Activated CD8-positive, alpha-beta memory T cell treated with anti-CD3 and anti-CD28 coated beads for 48 hours (primary cell): Measurements from ENCODE around the gene ZNF341.
"Not testable (repeated sequence)": the region's sequence is repeated elsewhere in the genome, so short reads cannot be mapped to it uniquely, and the experiment has no call there.

Experiments used
- DNase-seq, 3 experiments: peaks; one replicate each; pipeline ENCODE4 v3.0.0-alpha.2; 2020; ENCODE audit warnings: low read depth in 2 of 3, low spot score in 2 of 3

Gene ZNF341

DNA sequence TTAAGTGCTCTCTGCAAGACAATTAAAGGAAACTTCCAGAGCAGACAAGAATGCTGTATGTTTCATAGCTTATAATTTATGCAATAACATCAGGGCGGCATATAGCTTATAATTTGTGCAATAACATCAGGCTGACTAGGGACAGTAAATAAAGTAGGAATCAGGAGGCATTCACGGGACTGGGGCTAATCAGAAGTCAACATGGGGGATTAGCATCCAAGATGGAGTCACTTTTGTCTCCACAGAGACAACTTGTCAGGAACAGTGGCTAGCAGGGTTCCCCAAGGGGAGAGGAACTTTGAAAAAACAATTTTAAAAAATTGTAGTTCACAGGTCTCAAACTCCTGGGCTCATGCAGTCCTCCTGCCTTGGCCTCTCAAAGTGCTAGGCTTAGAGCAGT, 3.3 kb upstream of the ZNF341 start:
- no peak for DNase-seq

DNA sequence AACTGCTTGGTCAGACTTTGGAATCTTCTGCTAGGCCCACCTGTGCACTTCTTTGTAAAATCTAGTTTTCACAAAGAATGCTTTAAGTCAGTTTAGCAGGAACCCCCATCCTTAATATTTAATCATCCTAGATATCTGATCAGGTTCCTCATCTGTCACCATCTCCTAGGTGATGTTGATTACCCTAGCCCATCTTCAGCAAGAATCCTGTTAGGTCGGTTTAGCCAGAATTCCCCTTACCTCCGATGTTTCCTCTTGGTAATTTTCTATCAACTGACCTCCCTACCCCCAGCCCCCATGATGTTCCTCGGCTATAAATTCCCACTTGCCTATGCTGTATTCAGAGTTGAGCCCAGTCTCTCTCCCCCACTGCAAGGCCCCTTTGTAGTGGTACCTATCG, 2.7 kb upstream of the ZNF341 start:
- no peak for DNase-seq

DNA sequence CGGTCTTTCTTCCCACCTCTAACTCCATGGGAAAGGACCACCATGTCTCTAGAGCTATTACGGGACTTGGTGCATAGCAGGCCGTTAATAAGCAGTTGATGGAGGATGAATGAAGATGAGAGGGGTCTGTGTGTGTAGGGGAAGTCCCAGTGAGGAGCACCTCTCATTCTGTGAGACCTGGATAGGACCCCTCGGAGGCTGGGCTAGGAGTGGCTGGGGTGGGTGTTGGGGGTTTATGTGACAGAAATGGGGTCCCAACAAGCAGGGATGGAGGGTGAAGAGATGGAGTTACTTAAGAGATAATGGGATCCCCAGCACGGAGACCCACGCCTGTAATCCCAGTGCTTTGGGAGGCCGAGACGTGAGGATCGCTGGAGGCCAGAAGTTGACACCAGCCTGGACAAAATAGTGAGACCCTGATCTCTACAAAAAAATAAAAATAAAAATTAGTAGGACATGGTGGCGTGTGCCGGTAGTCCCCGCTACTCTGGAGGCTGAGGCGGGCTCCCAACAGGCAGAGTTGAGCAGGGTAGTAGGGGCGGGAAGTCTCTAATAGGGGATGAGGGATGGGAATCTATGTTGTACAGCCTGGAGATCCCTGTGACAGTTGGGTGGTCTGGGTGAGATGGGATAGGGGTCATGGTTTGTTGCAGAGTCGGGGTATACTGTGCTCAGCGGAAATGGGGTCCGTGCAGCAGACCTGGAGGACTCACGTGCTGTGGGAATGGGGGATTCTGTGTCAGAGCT, 677 bp upstream of the ZNF341 start:
- DNase-seq = peak in 1 of 3 experiments; percentile 4

DNA sequence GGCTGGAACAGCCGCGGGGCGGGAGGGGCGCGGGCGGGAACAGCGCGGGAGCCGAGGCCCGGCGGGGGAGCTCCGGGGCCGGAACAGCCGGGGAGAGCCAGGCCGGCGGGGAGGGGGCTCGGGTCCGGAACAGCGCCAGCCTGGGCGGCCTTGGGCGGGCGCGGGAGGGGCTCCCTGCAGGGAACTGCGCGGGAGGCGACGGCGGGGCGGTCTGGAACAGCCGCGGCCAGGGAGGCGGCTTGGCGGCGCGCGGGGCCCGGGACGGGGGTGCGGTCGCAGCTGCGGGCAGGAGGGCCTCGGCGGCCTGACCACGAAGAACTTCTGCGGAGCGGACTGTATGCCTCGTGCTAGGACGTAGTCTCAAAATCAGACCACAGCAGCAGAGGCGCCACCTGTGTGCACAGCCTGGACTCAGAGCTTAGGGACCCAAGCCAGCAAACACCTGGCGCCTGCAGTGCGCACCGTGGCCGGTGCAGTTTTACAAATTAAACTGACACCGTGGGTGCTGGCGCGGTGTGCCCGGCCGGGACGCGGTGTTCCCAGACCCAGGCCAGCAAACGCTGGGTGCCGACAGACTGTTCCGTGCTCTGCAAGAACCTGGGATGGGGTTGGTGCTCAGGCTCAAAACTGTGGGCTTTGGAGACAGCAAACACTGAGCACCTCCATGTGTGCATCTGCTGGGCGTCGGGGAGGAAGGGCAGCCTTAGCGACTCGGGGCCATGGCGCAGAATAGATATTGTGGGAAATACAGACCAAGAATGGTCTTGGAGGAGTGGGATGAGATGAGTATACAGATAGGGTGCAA, 572 bp downstream of the ZNF341 start:
- DNase-seq = peak; percentile 52 to 75 (median 69)

DNA sequence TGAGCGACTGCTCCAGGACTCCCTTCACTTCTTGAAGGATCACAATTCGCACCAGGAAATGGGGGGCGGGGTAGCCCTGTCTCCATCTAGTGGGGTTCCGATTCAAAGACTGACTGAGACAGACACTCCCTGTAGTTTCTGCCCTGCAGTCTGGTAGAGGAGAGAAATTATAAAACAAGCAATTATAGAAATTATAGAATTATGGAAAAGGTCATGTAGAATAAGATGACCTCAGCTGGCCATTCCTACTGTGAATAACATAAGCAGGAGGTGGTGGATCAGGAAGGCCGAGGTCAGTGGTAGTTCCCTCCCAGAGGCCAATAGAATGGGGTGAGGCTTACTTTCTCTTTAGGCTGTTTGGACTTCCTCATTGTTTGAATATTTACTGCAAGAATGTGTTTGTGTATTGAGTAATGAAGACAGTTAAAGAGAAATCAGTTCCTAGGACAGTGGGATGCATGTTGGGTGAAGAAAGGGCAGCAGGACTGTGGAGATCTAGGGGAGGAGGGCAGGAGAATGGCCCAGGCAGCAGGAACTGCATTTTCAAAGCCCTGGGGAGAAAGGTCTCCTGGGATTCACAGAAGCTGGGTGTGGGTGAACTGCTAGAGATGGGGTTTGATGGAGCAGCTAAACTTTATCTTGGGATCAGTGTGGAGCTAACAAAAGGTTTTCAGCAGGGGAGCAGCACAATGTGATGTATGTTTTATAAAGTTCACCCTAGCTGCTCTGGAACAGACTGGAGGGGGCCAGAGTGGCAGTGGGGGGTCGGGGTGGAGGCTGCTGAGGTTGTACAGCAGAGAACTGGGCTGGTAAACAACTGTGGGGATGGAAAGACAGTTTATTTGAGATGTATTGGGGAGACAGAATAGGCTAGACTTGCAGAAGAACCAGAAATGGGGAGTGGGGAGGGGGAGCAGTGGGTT, 2.1 kb downstream of the ZNF341 start:
- DNase-seq = no peak

DNA sequence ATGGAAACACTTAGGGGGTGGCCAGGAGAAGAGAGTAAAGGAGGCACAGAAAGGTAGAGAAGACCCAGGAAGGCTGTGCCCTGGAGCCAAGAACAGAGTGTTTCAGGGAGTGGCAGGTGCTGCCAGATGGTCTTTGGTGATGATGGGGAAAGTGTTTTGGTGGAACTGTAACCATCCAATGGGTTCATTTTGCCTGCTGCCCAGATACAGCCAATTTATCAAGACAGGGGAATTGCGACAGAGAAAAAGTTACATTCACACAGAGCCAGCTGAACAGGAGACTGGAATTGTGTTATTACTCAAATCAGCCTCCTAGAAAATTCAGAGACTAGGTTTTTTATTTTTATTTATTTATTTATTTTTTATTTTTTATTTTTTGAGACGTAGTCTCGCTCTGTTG, 5.2 kb downstream of the ZNF341 start:
- DNase-seq = no peak

DNA sequence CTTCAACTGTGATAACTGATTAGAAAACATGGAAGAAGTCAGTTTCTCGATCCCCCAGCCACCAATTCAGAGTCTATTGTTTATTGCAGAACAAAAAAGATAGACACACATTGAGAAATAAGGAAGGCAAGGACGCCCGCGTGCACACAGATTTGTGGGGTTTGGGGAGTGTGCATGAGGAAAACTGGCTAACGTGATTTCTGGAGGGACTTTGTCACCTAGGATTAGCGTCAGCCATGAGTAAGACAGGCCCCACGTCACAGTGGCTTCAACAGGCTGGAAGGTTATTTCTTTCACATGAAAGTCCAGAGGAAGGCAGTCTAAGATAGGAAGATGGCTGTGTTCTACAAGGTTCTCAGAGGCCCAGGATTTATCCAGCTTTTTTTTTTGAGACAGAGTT, 7.7 kb downstream of the ZNF341 start:
- DNase-seq = no peak

DNA sequence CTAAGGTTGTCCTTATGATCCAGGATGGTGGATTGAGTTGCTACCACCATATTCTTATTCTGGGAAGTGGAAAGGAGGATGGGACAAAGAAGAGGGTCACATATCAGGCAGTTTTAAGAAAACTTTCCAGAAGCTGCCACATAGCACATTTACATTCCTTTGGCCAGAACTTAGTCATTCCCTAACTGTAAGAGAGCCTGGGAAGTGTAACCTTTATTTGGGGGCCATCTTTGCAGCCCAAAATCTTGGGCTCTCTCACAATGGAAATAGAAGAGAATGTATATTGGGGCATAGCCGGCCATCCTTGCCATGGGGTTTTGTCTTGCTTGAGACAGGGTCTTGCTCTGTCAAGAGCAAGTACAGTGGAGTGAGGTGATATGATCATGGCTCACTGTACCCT, 8.4 kb downstream of the ZNF341 start:
- no peak for DNase-seq

DNA sequence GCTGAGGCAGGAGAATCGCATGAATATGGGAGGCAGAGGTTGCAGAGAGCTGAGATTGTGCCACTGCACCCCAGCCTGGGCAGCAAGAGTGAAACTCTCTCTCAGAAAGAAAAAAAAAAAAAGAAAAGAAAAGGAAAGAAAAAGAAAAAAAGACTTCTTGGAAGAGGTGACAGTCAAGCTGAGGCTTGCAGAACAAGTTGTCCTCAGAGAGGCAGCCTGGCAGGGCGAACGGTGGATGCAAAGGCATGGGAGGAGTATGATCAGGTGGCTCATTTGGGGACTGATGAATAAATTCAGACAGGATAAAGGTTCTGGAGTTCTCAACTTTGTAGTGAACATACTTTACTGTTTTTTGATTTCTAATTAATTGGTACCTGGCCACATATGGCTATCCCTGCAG, 12.4 kb downstream of the ZNF341 start:
- no peak for DNase-seq

DNA sequence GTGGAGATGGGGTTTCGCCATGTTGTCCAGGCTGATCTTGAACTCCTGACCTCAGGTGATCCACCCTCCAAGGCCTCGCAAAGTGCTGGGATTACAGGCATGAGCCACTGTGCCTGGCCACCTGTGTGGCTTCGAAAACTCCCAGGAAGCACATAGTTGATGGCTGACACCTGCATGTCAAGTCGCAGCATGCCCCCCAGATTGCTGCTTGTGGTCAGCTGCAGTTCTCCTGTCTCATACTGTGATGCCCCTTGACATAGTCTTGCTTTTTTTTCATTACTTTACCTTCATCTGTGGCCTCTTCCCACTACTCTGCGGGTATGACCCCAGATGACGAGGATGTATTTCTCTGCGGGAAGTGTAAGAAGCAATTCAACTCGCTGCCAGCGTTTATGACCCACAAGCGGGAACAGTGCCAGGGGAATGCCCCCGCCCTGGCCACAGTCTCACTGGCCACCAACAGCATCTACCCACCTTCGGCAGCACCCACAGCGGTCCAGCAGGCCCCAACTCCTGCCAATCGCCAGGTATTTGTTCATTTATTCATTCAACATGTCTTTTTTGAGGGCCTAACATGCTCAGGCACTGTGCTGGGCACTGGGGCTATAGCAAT, 13.1 kb downstream of the ZNF341 start:
- no peak for DNase-seq

DNA sequence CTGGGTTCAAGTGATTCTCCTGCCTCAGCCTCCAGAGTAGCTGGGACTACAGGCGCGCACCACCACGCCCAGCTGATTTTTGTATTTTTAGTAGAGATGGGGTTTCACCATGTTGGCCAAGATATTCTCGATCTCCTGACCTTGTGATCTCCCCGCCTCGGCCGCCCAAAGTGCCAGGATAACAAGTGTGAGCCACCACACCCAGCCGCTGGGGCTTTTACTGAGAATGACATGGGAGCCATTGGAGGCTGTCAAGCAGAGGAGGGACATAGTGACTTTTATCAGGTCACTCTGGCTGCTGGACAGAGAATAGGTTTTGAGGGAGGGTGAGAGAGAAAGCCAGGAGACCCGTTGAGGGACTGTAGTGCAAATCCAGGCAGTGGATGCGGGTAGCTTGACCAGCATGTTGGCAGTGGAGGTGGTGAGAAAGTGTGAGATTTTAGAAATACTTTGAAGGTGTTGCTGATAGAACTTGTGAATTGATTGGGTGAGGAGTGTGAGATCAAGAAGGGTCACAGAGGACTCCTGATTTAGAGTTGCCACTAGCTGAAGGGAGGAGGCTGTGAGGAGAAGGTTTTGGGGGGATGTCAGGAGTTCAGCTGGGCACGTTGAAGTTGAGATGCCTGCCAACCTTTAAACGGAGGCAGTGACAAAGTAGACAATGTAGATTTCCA, 14.7 kb downstream of the ZNF341 start:
- DNase-seq = no peak

DNA sequence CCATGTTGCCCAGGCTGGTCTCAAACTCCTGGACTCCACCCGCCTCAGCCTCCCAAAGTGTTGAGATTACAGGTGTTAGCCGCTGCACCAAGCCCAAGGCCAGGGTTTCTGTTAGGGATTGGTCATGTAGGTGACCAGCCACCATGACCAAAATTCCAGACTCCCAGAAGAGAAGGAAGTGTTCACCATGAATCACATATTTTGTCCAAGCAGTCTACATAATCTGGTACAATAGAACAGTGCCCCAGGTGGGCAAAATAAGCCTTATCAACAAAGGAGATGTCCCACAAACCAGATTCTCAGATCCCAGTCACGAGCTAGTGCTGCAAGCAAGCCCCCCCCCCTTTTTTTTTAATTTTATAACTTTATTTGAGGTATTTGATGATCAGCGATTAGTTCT, 20.0 kb downstream of the ZNF341 start:
- DNase-seq = no peak

DNA sequence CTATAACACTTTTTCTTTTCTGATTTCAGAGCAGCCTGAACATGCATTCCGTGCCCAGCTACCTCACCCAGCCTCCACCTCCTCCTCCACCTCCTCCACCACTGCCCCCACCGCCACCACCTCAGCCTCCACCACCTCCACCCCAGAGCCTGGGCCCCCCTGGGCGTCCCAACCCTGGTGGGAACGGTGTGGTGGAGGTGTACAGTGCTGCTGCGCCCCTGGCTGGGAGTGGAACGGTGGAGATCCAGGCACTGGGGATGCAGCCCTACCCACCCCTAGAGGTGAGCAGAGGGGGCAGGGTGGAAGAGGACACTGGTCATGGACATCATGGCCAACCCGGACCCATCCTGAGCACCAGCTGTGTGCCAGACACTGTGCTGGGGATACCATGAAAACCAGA, 21.3 kb downstream of the ZNF341 start:
- DNase-seq = no peak

DNA sequence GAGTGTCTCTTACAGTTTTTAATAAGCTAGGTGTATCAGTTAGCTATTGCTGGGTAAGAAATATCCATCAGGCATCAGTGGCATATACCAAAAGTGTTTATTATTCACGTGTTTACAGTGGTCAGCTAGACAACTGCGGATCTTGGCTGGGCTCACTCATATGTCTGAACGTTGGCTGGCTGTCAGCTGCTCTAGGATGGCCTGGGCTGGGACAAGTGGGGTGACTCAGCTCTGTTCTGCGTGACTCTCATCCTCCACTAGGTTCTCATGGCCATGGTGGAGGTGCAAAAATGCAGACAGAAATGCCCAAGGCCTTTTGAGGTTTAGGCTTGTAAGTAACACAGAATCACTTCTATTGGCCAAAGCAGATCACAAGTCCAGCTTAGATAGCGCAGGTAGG, 22.0 kb downstream of the ZNF341 start:
- no peak for DNase-seq

DNA sequence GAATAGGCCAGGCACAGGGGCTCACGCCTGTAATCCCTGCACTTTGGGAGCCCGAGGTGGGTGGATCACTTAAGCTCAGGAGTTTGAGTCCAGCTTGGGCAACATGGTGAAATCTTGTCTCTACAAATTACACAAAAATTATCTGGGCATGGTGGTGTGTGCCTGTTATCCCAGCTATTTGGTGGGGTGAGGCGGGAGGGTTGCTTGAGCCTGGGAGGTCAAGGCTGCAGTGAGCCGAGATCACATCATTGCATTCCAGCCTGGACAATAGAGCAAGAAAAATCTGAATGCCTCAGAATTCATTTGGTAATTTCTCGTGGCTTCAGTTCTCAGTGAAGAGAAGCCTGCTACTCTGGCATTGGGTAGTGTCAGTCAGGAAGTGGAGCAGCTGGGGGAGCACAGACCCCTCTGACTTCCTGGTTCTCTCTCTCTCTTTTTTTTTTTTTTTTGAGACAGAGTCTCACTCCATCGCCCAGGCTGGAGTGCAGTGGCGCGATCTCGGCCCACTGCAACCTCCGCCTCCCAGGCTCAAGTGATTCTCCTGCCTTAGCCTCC, 24.2 kb downstream of the ZNF341 start:
- DNase-seq = not testable (repeated sequence)

DNA sequence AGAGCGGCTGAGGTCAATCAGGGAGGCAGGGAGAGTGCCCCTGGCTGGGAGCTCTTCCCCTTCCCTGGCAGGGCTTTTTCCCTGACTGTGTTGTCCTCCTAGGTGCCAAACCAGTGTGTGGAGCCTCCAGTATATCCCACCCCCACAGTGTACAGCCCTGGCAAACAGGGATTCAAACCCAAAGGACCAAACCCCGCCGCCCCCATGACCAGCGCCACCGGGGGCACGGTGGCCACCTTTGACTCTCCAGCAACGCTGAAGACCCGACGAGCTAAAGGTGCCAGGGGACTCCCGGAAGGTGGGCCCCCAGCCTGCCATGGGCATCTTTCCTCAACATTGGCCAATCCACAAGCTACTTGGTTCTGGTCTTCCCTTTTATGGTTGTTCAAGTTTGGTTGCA, 25.2 kb downstream of the ZNF341 start:
- no peak for DNase-seq

DNA sequence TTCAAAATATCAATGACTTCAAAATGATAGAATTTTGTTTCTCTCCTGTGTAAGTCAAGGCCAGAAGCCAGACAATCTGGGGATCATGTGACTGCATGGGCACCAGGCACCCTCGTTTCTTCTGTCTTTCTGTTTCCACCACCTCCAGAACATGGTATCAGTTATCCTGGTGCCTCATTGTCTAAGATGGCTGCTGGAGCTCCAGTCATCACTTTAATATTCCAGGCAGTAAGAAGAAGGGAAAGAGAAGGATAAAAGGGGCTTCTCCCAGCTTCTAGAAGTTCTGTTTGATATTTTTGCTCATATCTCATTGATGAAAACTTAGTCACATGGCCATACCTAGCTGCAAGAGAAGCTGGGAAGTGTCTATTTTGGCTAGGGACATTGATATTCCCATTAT, 25.7 kb downstream of the ZNF341 start:
- DNase-seq = no peak

DNA sequence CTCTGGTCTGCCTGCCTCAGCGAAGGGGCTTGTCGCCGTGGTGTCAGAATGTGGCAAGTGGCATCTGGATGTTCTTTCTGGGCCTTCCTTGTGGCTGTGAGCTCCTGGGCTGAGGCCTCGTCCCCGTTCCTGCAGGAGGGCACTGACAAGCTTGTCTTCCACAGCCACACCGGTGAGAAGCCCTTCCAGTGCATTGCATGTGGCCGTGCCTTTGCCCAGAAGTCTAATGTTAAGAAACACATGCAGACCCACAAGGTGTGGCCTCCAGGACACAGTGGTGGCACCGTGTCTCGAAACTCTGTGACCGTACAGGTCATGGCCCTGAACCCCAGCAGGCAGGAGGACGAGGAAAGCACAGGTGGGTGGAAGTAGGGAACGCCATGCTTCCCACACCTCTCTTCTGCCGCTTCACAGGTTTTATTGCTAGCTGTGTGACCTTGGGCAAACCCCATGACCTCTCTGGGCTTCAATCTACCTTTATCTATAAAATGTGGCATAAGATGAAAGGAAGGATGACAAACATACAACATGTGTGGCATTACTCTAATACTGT, 30.0 kb downstream of the ZNF341 start:
- no peak for DNase-seq

DNA sequence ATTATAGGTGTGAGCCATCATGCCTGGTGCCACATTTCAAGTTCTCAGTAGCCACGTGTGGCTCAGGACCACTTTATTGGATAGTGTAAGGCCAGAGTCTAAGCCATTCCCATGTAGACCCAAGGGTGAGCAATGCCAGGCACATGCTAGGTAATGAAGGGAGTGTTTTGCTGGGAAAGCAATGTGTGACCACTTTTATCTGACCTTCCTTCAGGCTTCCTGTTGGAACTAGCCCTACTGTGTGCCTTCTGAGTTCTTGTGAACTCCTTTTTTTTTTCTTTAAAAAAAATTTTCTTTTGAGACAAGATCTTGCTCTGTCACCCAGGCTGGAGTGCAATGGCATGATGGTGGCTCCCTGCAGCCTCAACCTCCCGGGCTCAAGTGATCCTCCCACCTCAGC, 33.3 kb downstream of the ZNF341 start:
- DNase-seq = no peak

DNA sequence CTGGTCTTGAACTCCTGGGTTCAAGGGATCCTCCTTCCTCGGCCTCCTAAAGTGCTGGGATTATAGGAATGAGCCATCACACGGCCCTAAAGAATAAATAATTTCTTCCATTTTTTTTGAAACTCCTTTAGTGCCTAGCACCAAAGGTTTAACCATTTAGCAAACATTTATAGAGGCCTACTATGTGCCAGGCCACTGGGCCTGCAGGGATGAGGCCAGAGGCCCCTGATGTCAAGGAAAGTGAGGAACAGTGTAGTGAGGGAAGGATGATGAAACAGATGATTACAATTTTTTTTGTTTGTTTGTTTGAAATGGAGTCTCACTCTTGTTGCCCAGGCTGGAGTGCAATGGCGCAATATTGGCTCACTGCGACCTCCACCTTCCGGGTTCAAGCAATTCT, 33.8 kb downstream of the ZNF341 start:
- no peak for DNase-seq
